Endothelial cell of umbilical vein (primary cell): ENCODE measurements around the gene TEX9. TPM values are rescaled to one million over a fixed set of nuclear protein-coding genes. Genes with fewer than 3 reads are reported as not detected.

Experiments
- BruUV-seq: library from RNA; stranded (reverse); fragments of 400-500 nt; replicated peaks from 2 replicates; lab custom pipeline; 2021; lab: Mats Ljungman, UMichigan
- CTCF ChIA-PET: fragments of 300-600, 350-600 bp; sonication (Branson Sonifier 250); formaldehyde crosslinking; loops from one replicate; lab custom pipeline; 2021; ENCODE audit warnings: antibody characterized with exemption, inconsistent platforms; lab: Charles Lee
- POLR2A ChIA-PET: fragments of 300-600, 350-600 bp; sonication (Branson Sonifier 250); formaldehyde crosslinking; loops from one replicate; lab custom pipeline; 2021; ENCODE audit warnings: antibody characterized with exemption, inconsistent platforms; lab: Charles Lee
- DNase-seq: peaks from one replicate; pipeline ENCODE4 v3.0.0-alpha.2; 2011; ENCODE audit warnings: low read depth, low spot score
- FAIRE-seq: peaks from 2 replicates; lab custom pipeline; 2011; peaks lifted over from hg19 to GRCh38; lab: Jason Lieb, UNC
- H2AFZ ChIP-seq: 2 replicates; pipeline ENCODE4 v1.6.0; 2012; ENCODE audit warnings: low read depth, low read length, control low read depth, inconsistent platforms
- H3K27ac ChIP-seq: 2 replicates; pipeline ENCODE4 v1.5.1; 2011; ENCODE audit warnings: low read depth, mild to moderate bottlenecking, control low read depth, low read length, moderate library complexity; ENCODE audit not compliant: insufficient read depth
- H3K27me3 ChIP-seq, 2 experiments: 2 replicates each; pipeline versions ENCODE4 v1.6.0 to v1.6.1; 2011; ENCODE audit warnings: low read length in 2 of 2, mixed read lengths in 1 of 2; ENCODE audit not compliant: control insufficient read depth in 2 of 2, insufficient read depth in 2 of 2
- H3K36me3 ChIP-seq, 2 experiments: 2 replicates in 1 of 2; 3 replicates in 1 of 2; pipeline ENCODE4 v1.5.1; 2011; ENCODE audit warnings: low read length in 2 of 2, mild to moderate bottlenecking in 1 of 2, moderate library complexity in 1 of 2; ENCODE audit not compliant: control insufficient read depth in 2 of 2, insufficient read depth in 2 of 2; ENCODE audit errors: extremely low read depth in 1 of 2
- H3K4me1 ChIP-seq: 3 replicates; pipeline ENCODE4 v1.5.1; 2011; ENCODE audit warnings: mild to moderate bottlenecking, low read length; ENCODE audit not compliant: control insufficient read depth, insufficient read depth; ENCODE audit errors: extremely low read depth
- H3K4me2 ChIP-seq: 2 replicates; pipeline ENCODE4 v1.6.1; 2011; ENCODE audit warnings: low read length, control low read depth, mixed read lengths; ENCODE audit not compliant: insufficient read depth
- H3K4me3 ChIP-seq, 3 experiments: fragments of 200-600 bp in 1 of 3; sonication (generic), shearing (Covaris generic) in 1 of 3; replicated peaks in 1 of 3; 2 replicates each; pipeline ENCODE4 v1.5.1; 2011 to 2016; ENCODE audit warnings: control low read depth in 3 of 3, low read length in 3 of 3, mild to moderate bottlenecking in 2 of 3, inconsistent platforms in 1 of 3, low read depth in 1 of 3, moderate library complexity in 1 of 3; ENCODE audit not compliant: insufficient read depth in 1 of 3
- H3K79me2 ChIP-seq: 2 replicates; pipeline ENCODE4 v1.6.0; 2012; ENCODE audit warnings: low read length, inconsistent platforms; ENCODE audit not compliant: control insufficient read depth, insufficient read depth
- H3K9ac ChIP-seq: replicated peaks from 2 replicates; pipeline ENCODE3; 2011; ENCODE audit warnings: low read length, control low read depth; ENCODE audit not compliant: insufficient read depth; ENCODE audit errors: extremely low read depth
- H3K9me1 ChIP-seq: replicated peaks from 3 replicates; pipeline ENCODE4 v1.6.0; 2011; ENCODE audit warnings: mild to moderate bottlenecking, low read length; ENCODE audit not compliant: control insufficient read depth, insufficient read depth; ENCODE audit errors: extremely low read depth
- H3K9me3 ChIP-seq: replicated peaks from 2 replicates; pipeline ENCODE4 v1.5.1; 2012; ENCODE audit warnings: low read length, inconsistent platforms; ENCODE audit not compliant: control insufficient read depth, insufficient read depth
- H4K20me1 ChIP-seq: replicated peaks from 2 replicates; pipeline ENCODE3; 2011; ENCODE audit warnings: mild to moderate bottlenecking, low read length; ENCODE audit not compliant: control insufficient read depth, insufficient read depth; ENCODE audit errors: extremely low read depth
- CTCF ChIP-seq, 2 donors: IDR thresholded peaks; 1 replicate in 1 of 2; 2 replicates in 1 of 2; pipeline ENCODE4 v1.5.1; 2011; ENCODE audit warnings: low read length in 2 of 2, mild to moderate bottlenecking in 2 of 2, moderate library complexity in 2 of 2, control low read depth in 1 of 2, inconsistent platforms in 1 of 2, low read depth in 1 of 2; ENCODE audit not compliant: insufficient read depth in 1 of 2; ENCODE audit errors: extremely low read depth in 1 of 2
- EZH2 ChIP-seq: IDR thresholded peaks from 2 replicates; pipeline ENCODE4 v1.6.1; 2012; ENCODE audit warnings: borderline replicate concordance, low read depth, mild to moderate bottlenecking, moderate library complexity, low read length, inconsistent platforms; ENCODE audit not compliant: severe bottlenecking
- FOS ChIP-seq: IDR thresholded peaks from 2 replicates; pipeline ENCODE4 v1.6.1; 2011; ENCODE audit warnings: mild to moderate bottlenecking, low read length, moderate library complexity, borderline replicate concordance; ENCODE audit not compliant: insufficient read depth
- GATA2 ChIP-seq: IDR thresholded peaks from 2 replicates; pipeline ENCODE4 v1.7.0; 2011; ENCODE audit warnings: low read depth, mild to moderate bottlenecking, moderate library complexity, mixed read lengths, low read length; ENCODE audit not compliant: insufficient read length, insufficient read depth
- JUN ChIP-seq: IDR thresholded peaks from 2 replicates; pipeline ENCODE4 v1.6.1; 2011; ENCODE audit warnings: borderline replicate concordance, low read depth; ENCODE audit not compliant: insufficient read length, insufficient read depth
- MAX ChIP-seq: IDR thresholded peaks from 2 replicates; pipeline ENCODE4 v1.6.1; 2011; ENCODE audit not compliant: insufficient read depth, insufficient read length
- MYC ChIP-seq: IDR thresholded peaks from one replicate; pipeline ENCODE4 v1.6.1; 2011; ENCODE audit warnings: mild to moderate bottlenecking, low read depth, low read length
- POLR2A ChIP-seq: IDR thresholded peaks from 2 replicates; pipeline ENCODE4 v1.6.1; 2012; ENCODE audit warnings: low read depth, mild to moderate bottlenecking, control low read depth, low read length
- POLR2AphosphoS5 ChIP-seq: IDR thresholded peaks from 2 replicates; pipeline ENCODE4 v1.6.1; 2012; ENCODE audit warnings: low read depth, mild to moderate bottlenecking, control low read depth, low read length, moderate library complexity; ENCODE audit not compliant: insufficient read depth
- dilution Hi-C: fragments of 300-500 bp; cut with MboI; formaldehyde crosslinking; loops from one replicate; pipeline ENCODE4 v1.15.0; 2019; ENCODE audit warnings: low sequenced_read_pairs; ENCODE audit not compliant: extremely low pct_ligation_motif_present
- intact Hi-C: fragments of 100-400 bp; cut with micrococcal nuclease; formaldehyde crosslinking; loops from one replicate; pipeline ENCODE4 v1.10.0; 2022
- polyA plus RNA-seq, 4 experiments: library from polyadenylated mRNA; depleted of rRNA in 3 of 4; stranded (reverse) in 3 of 4; unstranded in 1 of 4; fragments of >200 nt; gene quantifications; 2 replicates each; pipeline versions ENCODE4 v1.2.1 to v1.2.3, GENCODE V29; 2011 to 2012; ENCODE audit warnings: missing spikeins in 1 of 4
- total RNA-seq: library from RNA; stranded (reverse); gene quantifications from 2 replicates; pipeline ENCODE4 v1.2.3, GENCODE V29; 2021

TEX9 gene
- total and polyA plus RNA-seq, 2 donors (not counting 3 experiments of a cell fraction or from before 2014, with no cell fraction given) = 0.33 to 1.7 TPM

- no TSS peak for BruUV-seq
- Histone ChIP-seq H3K27ac (no peak overlapping the region), H2AFZ (no peak overlapping the region), H3K79me2 (no peaks in the 10 kb centered on the region), H3K4me1 (no peaks in the 10 kb centered on the region), H3K36me3 (no peaks in the 10 kb centered on the region), H3K9me3 (no peaks in the 10 kb centered on the region), H4K20me1 (no peaks in the 10 kb centered on the region), H3K4me3 (no peak overlapping the region), H3K4me2 (no peak overlapping the region), H3K27me3 (no peaks in the 10 kb centered on the region), H3K9ac (no peak overlapping the region), H3K9me1 (no peaks in the 10 kb centered on the region)
- FAIRE-seq (no peak), DNase-seq (no peak)
- ChIA-PET POLR2A (no interaction called here), CTCF (no interaction called here)
- intact Hi-C loops (no loop called here), dilution Hi-C loops (no loop called here)
- TF ChIP-seq EZH2 (no peak), FOS (no peak), GATA2 (no peak), POLR2AphosphoS5 (no peak), MAX (no peak), JUN (no peak), POLR2A (no peak), MYC (no peak), CTCF (IDR thresholded peaks at IDR 0.05; ENCODE audit: extremely low read depth in 1 of 2, insufficient read depth in 1 of 2, low read depth in 1 of 2, low read length in 2 of 2) (no peak)
Observed at GRCh38 chr15:56351353-56351752, 13.9 kb upstream of the TEX9 start.
